Activated T-cell treated with anti-CD3 and anti-CD28 coated beads for 1 hour (primary cell): ENCODE data around the gene CD79A.
"Not testable (repeated sequence)": the region's sequence is repeated elsewhere in the genome, so short reads cannot be mapped to it uniquely, and the experiment has no call there.

ENCODE experiments used
- DNase-seq: peaks from one replicate; pipeline ENCODE4 v3.0.0-alpha.2; 2020; ENCODE audit warnings: low read depth

The CD79A gene

GRCh38 chr19:41905273-41906002 is 28.4 kb downstream of the CD79A start:
- no peak for DNase-seq

- DNase-seq = no peak
Measured at GRCh38 chr19:41906271-41906670, 29.2 kb downstream of the CD79A start.

DNA sequence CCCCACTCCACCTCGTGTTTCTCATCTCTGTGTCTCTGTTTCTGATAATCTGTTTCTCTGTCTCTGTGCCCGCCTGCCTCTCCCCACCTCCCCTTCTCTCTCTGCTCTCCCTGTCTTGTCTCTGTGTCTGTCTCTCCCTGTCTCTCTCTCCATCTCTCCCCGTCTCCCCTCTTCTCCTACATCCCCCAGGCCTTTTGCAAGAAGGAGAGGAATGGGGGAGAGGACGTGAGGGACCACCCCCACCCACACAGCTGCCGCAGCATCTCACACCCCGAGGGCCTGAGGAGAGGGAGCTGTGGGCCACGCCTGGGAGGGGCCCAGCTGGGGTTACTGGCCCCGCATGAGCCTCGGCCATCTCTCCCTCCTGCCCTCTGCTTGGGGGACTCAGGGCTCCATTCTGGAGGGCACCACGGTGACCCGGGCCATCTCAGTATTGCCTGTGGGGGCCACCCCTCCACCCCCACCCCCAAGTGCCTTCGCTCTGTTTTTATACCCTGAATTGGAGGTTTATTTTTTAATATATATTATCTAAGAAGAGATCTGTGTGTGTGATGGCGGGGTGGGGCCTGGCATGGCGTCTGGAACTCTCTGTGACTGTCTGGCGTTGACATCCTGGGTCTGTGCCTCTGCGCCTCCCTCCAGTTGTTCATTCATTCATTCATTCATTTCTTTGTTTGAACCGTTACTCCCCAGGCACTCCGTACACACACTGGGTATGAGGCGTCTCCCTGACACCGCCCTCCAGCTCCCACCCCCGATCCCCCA is 30.0 kb downstream of the CD79A start:
- DNase-seq = no peak

DNA sequence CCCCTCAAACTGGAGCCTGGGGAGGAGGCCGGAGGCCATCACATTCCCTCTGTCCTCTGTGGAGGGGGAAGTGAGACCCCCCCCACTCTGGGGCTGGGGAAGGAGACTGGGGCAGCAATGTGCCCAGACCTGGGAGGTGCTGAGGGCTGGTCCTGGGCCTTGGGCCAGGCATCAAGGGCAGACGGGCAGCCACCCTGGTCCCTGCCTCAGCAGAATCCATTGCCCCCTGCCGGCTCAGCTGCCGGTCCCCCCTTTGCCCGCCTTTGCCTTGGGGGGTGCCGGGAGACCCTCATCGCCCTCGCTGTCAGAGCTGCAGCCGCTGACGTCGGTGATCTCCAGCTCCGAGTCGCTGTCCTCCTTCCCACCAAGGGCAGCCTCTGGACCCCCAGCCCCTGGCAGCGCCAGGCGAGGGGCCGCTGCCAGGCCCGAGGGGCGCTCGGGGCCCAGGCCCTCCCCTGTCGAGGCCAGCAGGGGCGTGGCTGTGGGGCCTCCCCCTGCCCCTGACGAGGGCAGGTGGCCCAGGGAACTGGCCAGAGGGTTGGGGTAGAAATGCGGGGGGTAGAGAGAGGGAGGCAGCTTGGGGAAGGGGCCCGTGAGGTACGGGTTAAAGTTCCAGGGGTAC is 31.0 kb downstream of the CD79A start:
- DNase-seq = no peak

DNA sequence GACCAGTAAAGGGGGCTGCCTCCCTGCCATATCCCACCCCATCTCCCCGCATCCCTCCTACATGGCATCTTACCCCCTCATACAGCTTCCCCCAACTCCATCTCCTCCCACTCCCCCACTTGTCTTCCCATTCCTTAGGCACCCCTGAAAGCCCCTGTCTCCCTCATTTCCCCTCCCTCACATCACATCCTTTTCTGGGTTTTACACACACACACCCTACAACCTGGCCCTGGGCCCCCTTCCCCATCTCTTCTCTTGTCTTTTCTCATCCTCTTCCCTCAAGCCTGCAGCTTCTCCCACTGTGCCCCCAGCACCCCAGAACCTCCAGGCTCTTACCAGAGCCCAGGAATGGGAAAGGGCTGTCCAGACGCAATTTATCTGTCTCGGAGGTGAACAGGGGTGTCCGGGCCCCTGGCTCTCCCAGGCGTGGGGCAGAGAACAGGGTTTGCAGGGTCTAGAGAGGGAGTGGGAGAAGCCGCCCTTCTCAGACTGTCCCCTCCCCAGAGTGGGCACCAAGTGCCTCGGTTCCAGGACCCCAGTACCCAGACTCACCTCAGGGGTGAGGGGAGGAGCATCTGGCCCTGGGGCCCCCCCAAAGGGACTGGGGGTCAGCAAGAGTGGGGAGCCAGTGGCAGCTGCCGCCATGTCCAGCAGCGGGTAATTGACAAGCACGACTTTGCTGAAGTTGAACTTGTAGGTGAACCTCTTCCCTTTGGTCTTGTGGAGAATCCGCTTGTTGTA is 31.8 kb downstream of the CD79A start:
- DNase-seq = no peak

GRCh38 chr19:41909706-41910105 is 32.6 kb downstream of the CD79A start:
- no peak for DNase-seq

DNA sequence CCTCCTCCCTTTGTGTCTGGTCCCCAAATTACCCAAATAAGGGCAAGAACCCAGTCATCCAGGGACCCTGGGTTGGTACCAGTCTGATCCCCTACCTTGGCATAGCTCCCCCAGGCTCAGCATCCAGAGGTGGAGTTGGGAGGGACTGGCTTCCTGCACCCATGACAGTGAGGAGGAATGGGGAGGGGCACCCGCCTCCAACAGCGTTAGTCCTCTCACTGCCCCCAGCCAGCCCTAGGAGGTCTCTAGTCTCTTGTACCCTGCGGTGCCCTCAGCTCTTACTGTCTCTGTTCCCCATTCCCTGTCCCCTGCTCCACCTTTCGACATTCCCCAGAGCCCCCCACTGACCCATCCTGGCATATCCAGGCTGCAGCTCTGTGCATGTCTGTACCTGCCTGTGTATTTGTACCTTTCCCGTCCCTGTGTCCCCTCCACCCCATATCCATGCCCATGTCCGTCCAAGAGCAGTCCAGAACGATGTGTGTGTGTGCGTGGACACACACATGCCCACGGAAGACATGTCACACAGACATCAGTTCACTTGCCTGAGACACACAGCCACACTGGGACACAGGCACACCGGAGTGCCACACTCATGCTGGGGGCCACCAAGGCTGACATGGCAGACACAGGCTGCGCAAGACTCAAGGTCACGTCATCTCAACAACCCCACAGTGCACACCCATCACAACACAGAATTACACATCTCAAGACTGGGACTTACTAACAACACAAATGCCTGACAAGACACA is 33.3 kb downstream of the CD79A start:
- no peak for DNase-seq

DNA sequence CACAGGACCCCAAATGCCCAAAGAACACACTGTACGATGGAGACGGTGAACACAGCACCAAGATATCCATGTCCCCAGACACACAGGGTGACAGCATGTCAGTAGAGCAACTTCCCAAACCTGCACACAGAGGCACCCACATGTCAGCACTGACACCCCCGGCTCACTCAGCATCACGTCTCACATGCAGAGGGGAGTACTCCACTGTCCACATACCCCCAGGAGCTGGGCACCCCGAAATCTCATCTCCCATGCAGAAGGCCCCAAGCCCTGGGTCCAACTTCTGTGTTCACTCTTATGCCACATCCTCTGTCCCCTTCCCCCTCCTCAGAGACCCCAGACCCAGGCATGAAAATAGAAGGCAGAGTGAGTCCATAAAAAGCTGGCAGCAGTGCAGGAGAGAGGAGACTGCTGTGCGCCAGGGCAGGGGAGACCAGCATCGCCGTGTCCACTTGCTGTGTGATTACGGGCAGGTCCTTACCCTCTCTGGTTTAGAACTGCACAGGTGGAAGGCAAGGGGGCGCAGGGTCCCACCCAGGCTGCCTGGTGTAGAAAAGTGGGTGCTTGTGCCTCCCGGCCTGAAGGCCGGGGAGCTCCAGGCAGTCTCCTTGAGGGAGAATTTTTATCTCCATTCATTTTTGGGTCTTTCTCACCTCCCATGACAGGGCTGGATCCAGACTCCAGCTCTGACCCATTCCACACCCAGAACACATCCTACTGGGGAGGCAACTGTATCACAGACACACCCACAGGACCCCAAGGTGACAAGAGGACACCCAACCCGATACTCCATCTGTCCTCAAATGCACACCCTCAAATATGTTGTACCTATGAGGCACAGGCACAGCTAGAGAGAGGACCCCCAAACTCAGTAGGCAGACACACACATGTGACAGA is 34.2 kb downstream of the CD79A start:
- no peak for DNase-seq

DNA sequence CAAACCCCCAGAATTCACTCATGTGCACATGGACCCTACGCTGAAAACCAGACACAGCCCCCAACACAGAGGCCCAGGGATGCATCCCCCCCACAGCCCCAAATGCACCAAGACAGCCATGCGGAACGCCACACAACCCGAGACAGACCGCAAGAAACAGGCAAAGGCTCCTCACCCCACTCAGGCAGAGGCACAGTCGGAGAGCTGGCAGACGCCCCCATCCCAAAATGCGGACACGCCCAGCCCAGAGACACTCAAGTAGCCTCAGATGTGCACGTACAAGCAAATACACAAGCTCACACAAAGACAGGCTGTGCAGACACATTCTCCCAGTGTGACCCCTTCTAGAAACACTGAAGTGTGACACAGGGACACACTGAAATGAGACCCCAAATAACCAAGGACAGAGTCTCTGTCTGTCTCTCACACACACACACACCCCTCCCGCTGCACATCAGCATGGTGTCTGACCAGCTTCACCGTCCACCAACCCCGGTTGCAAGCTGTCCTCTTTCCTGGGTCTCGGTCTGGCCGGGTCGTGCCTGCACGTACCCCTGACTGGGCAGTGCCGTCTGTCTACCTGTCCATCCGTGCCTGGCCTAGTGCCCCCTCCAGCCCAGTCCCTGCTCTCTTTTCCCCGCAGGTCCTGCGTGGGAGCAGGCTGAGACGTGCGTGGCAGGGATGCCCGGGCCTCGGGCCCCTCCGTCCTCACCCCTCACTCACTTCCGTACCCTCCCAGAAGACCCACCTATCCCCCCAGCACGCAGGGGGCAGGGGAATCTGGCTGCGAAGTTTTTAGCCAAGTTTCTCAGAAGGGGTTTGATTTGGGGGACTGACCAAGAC is 35.0 kb downstream of the CD79A start:
- DNase-seq = no peak

GRCh38 chr19:41912899-41913537 is 35.9 kb downstream of the CD79A start:
- no peak for DNase-seq

GRCh38 chr19:41913538-41914423 is 36.7 kb downstream of the CD79A start:
- DNase-seq = no peak

DNA sequence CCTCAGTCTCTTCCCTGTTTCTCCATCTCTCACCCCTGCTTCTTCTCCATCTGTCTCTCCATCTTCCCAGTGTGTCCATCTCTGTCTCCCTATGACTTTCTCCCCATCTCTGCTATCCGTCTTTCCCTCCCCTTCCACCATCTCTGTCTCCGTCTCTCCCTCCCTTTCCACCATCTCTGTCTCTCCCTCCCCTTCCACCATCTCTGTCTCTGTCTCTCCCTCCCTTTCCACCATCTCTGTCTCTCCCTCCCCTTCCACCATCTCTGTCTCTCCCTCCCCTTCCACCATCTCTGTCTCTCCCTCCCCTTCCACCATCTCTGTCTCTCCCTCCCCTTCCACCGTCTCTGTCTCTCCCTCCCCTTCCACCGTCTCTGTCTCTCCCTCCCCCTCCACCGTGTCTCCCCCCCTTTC is 37.4 kb downstream of the CD79A start:
- DNase-seq = not testable (repeated sequence)

GRCh38 chr19:41915021-41915775 is 38.1 kb downstream of the CD79A start:
- DNase-seq = no peak

GRCh38 chr19:41915776-41916414 is 38.8 kb downstream of the CD79A start:
- DNase-seq = no peak

DNA sequence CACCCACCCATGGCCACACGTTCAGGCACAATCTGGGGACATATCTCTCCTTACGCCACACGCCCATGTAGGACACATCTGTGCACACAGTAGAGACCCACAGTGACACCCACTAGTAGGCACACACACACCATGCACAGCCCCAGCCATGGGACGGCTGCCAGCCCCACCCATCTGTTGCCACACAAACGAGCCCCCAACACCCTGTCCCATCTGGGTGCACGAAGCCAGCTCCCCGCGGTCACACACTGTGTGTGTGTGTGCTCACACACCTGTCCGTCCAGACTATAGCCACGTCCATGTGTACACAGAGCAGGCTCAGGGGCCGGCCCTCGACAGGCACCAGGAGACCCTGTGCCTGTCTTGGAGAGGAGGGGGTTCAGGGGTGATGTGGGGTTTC is 40.6 kb downstream of the CD79A start:
- DNase-seq = no peak

GRCh38 chr19:41918095-41918494 is 41.0 kb downstream of the CD79A start:
- DNase-seq = no peak
